NT2/D1 (cell line): Measurements from ENCODE around the gene FAM187B.

Experiments used
- DNase-seq: peaks from one replicate; pipeline ENCODE4 v3.0.0-alpha.2; 2011; ENCODE audit warnings: low read depth, low spot score
- H3K27me3 ChIP-seq: 2 replicates; pipeline ENCODE4 v1.6.0; 2011; ENCODE audit warnings: mild to moderate bottlenecking; ENCODE audit not compliant: insufficient read length, insufficient read depth
- H3K36me3 ChIP-seq: 2 replicates; pipeline ENCODE4 v1.6.1; 2011; ENCODE audit warnings: mild to moderate bottlenecking, low read length, mixed read lengths; ENCODE audit not compliant: insufficient read depth, insufficient read length
- H3K4me1 ChIP-seq: 2 replicates; pipeline ENCODE4 v1.5.1; 2011; ENCODE audit not compliant: insufficient read depth, insufficient read length
- H3K4me3 ChIP-seq: 2 replicates; pipeline ENCODE4 v1.5.1; 2011; ENCODE audit warnings: low read depth; ENCODE audit not compliant: insufficient read length
- H3K9ac ChIP-seq: 2 replicates; pipeline ENCODE4 v1.6.0; 2011; ENCODE audit warnings: low read depth; ENCODE audit not compliant: insufficient read length
- H3K9me3 ChIP-seq: 2 replicates; pipeline ENCODE4 v1.5.1; 2011; ENCODE audit warnings: mild to moderate bottlenecking, low read length; ENCODE audit not compliant: insufficient read depth
- SUZ12 ChIP-seq: IDR thresholded peaks from 2 replicates; pipeline ENCODE4 v1.6.1; 2011; ENCODE audit not compliant: insufficient read length, insufficient read depth; ENCODE audit errors: extremely low read depth
- YY1 ChIP-seq: IDR thresholded peaks from 2 replicates; pipeline ENCODE4 v1.6.1; 2011; ENCODE audit not compliant: insufficient read length, insufficient read depth
- ZNF274 ChIP-seq: IDR thresholded peaks from 2 replicates; pipeline ENCODE4 v1.6.1; 2011; ENCODE audit warnings: mild to moderate bottlenecking, low read depth, low read length

The FAM187B gene

DNA sequence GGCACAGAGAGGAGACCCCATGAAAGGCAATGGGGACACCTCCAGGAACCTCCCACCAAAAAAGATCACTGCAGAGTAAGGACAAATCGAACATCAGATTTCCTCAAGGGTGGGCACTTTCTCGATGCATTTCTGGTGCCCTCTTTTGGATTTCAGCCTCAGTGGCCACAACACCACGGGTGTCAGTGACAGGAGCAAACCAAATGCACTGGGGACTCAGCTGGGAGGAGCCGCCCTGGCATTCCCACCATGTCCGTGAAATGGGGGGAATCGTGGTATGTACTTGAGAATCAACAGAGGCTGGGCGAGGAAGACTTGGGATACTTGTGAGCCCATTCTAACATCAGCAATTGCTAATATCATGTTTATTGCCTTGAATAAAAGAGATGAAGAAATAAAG lies 16.3 kb downstream of the FAM187B start:
- H3K9me3 ChIP-seq, result no peaks in the 10 kb centered on the region
- H3K27me3 ChIP-seq, result no peaks in the 10 kb centered on the region
- TF ChIP-seq SUZ12 (no peak), YY1 (no peak)
- no peaks in the 10 kb centered on the region for H3K4me1 ChIP-seq
- DNase-seq, result no peak
- no peaks in the 10 kb centered on the region for H3K36me3 ChIP-seq
- no peak overlapping the region for H3K4me3 ChIP-seq
- no peak overlapping the region for H3K9ac ChIP-seq

- TF ChIP-seq ZNF274, result no peak
- no peak for TF ChIP-seq SUZ12
- TF ChIP-seq YY1, result no peak
- H3K36me3 ChIP-seq, result no peaks in the 10 kb centered on the region
- no peaks in the 10 kb centered on the region for H3K27me3 ChIP-seq
- H3K9ac ChIP-seq, result no peak overlapping the region
- no peak for DNase-seq
- no peak overlapping the region for H3K4me3 ChIP-seq
- no peaks in the 10 kb centered on the region for H3K9me3 ChIP-seq
- H3K4me1 ChIP-seq, result no peaks in the 10 kb centered on the region
Measured at GRCh38 chr19:35211545-35212230, 16.9 kb downstream of the FAM187B start.

GRCh38 chr19:35209646-35210045 lies 18.9 kb downstream of the FAM187B start:
- H3K4me3 ChIP-seq, result no peak overlapping the region
- H3K4me1 ChIP-seq, result peaks cover 3% of the 10 kb centered on the region
- TF ChIP-seq YY1 (no peak), ZNF274 (no peak), SUZ12 (no peak)
- no peak overlapping the region for H3K9ac ChIP-seq
- no peaks in the 10 kb centered on the region for H3K9me3 ChIP-seq
- no peaks in the 10 kb centered on the region for H3K27me3 ChIP-seq
- no peaks in the 10 kb centered on the region for H3K36me3 ChIP-seq
- no peak for DNase-seq

DNA sequence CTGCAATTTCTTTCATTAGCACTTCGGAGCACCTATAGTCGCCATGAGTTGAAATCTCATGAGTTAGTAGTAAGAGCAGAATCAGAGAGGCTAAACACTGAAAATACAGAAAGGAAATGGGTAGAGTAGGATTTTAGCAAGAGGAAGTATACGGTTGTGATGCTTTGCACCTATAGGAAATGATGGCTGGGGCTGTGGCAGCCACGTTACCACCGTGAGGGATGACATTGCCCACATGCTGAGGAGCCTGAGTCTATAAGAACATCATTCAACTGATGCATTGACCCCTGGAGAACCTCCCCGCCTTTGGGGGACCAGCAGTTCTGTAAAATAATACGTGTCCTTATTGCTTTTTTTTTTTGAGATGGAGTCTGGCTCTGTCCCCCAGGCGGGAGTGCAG lies 20.4 kb downstream of the FAM187B start:
- Histone ChIP-seq H3K4me3 (no peak overlapping the region), H3K9ac (no peak overlapping the region), H3K4me1 (peaks cover 7% of the 10 kb centered on the region), H3K36me3 (no peaks in the 10 kb centered on the region), H3K27me3 (no peaks in the 10 kb centered on the region), H3K9me3 (no peaks in the 10 kb centered on the region)
- no peak for TF ChIP-seq YY1
- TF ChIP-seq SUZ12, result no peak
- no peak for TF ChIP-seq ZNF274
- no peak for DNase-seq

DNA sequence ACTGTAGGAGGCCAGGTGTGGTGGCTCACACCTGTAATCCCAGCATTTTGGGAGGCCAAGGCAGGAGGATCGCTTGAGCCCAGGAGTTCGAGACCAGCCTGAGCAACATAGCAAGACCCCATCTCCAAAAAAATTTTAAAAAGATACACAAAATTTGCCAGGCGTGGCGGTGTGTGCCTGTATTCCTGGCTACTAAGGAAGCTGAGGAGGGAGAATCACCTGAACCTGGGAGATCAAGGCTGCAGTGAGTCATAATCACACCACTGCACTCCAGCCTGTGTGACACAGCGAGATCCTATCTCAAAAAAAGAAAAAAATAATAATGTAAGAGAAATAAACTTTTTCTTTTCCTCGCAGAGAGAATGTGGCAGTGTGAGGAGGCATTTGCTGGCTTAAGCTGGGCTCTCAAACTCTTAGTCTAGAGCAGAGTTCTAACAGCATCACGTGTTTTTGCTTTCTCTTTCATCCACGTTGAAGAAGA lies 21.1 kb downstream of the FAM187B start:
- Histone ChIP-seq H3K9ac (no peak overlapping the region), H3K36me3 (no peaks in the 10 kb centered on the region), H3K27me3 (no peaks in the 10 kb centered on the region), H3K9me3 (no peaks in the 10 kb centered on the region), H3K4me1 (peaks cover 9% of the 10 kb centered on the region), H3K4me3 (no peak overlapping the region)
- no peak for DNase-seq
- TF ChIP-seq ZNF274, result no peak
- no peak for TF ChIP-seq SUZ12
- TF ChIP-seq YY1, result no peak

- Histone ChIP-seq H3K4me3 (no peak overlapping the region), H3K9me3 (no peaks in the 10 kb centered on the region), H3K36me3 (no peaks in the 10 kb centered on the region), H3K4me1 (peaks cover 9% of the 10 kb centered on the region), H3K9ac (no peak overlapping the region), H3K27me3 (no peaks in the 10 kb centered on the region)
- no peak for TF ChIP-seq ZNF274
- TF ChIP-seq SUZ12, result no peak
- no peak for TF ChIP-seq YY1
- DNase-seq, result no peak
Measured at GRCh38 chr19:35206855-35207254, 21.7 kb downstream of the FAM187B start.

- TF ChIP-seq YY1, result no peak
- no peak for TF ChIP-seq SUZ12
- no peak for TF ChIP-seq ZNF274
- DNase-seq, result no peak
Measured at GRCh38 chr19:35206379-35206778, 22.2 kb downstream of the FAM187B start.

More at GRCh38 chr19:35206379-35206778, 22.2 kb downstream of the FAM187B start:
- Histone ChIP-seq H3K4me1 (peaks cover 9% of the 10 kb centered on the region), H3K9ac (no peak overlapping the region), H3K27me3 (no peaks in the 10 kb centered on the region), H3K4me3 (no peak overlapping the region), H3K36me3 (no peaks in the 10 kb centered on the region), H3K9me3 (no peaks in the 10 kb centered on the region)
